ENCODE measurements around the gene PRR20G. TPM values are rescaled to one million over a fixed set of nuclear protein-coding genes. Genes with fewer than 3 reads are reported as not detected.
A peak's percentile ranks its signal among the peaks of the same experiment; 100 is the strongest.

Gene PRR20G
- total RNA-seq, 2 experiments from 2014 or later = not detected

DNA sequence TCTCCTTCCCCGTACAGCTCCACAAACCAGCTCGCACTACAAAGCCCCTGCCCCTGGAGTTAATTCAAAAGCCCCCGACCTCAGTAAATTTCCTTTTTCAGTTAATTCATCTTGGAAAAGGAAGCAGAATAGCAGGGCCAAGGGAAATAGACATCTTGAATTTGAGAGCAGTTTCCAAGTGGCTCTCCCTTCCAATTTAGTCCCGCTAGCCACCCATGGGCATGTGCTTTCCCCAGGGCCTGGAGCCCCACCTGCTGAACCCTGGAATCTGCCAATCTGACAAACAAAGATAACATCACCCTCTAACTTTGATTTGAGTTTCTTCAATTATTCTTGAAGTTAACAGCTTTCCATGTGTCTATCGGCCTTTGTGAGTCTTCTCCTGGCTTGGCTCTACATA lies 31.7 kb downstream of the PRR20G start:
- TF ChIP-seq, protein P1, sequence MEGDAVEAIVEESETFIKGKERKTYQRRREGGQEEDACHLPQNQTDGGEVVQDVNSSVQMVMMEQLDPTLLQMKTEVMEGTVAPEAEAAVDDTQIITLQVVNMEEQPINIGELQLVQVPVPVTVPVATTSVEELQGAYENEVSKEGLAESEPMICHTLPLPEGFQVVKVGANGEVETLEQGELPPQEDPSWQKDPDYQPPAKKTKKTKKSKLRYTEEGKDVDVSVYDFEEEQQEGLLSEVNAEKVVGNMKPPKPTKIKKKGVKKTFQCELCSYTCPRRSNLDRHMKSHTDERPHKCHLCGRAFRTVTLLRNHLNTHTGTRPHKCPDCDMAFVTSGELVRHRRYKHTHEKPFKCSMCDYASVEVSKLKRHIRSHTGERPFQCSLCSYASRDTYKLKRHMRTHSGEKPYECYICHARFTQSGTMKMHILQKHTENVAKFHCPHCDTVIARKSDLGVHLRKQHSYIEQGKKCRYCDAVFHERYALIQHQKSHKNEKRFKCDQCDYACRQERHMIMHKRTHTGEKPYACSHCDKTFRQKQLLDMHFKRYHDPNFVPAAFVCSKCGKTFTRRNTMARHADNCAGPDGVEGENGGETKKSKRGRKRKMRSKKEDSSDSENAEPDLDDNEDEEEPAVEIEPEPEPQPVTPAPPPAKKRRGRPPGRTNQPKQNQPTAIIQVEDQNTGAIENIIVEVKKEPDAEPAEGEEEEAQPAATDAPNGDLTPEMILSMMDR (conservative IDR thresholded peaks at IDR 0.05; ENCODE audit: low read length) = no peak
- no peak for TF ChIP-seq EZH2phosphoT487 (IDR thresholded peaks at IDR 0.05; ENCODE audit: borderline replicate concordance, low read depth, low read length)
- no peaks in the 10 kb centered on the region for H3K4me1 ChIP-seq (ENCODE audit: insufficient read depth, low read length, poor library complexity, severe bottlenecking)
- POLR2A ChIA-PET = interaction anchor here (0.7 kb wide), 1 partner anchor 16 kb away, joined by 3 read pairs; no protein-coding TSS in a partner anchor
- peaks cover 2% of the 10 kb centered on the region for H3K9me3 ChIP-seq (ENCODE audit: low read length)
- BruUV-seq (replicated peaks) = no TSS peak
- H3K79me2 ChIP-seq (ENCODE audit: insufficient read depth, low read depth, low read length) = no peaks in the 10 kb centered on the region
- H3K27ac ChIP-seq (ENCODE audit: low read depth, low read length, poor library complexity, severe bottlenecking) = no peak overlapping the region
- no peak for DNase-seq (ENCODE audit: low spot score)
- intact Hi-C loops (cut with micrococcal nuclease; ENCODE audit: unreplicated experiment) = no loop called here
- no peak overlapping the region for H3K4me3 ChIP-seq (ENCODE audit: low read depth, low read length, poor library complexity, severe bottlenecking)
- CTCF ChIA-PET (ENCODE audit: unreplicated experiment) = no interaction called here
- H3K36me3 ChIP-seq (ENCODE audit: insufficient read depth, low read length) = no peaks in the 10 kb centered on the region
- no peak overlapping the region for H3K4me2 ChIP-seq (ENCODE audit: low read length)
- no peaks in the 10 kb centered on the region for H3K9me2 ChIP-seq (ENCODE audit: insufficient read depth, low read length)
- H4K20me1 ChIP-seq (ENCODE audit: insufficient read depth, low read length) = no peaks in the 10 kb centered on the region
- H2AFZ ChIP-seq (ENCODE audit: low read length) = no peak overlapping the region

- H2AFZ ChIP-seq (ENCODE audit: low read length) = no peak overlapping the region
- TF ChIP-seq, protein P1 (conservative IDR thresholded peaks at IDR 0.05; ENCODE audit: low read length) = no peak
- TF ChIP-seq EZH2phosphoT487 (IDR thresholded peaks at IDR 0.05; ENCODE audit: borderline replicate concordance, low read depth, low read length) = no peak
- no peaks in the 10 kb centered on the region for H3K36me3 ChIP-seq (ENCODE audit: insufficient read depth, low read length)
- no peak overlapping the region for H3K4me2 ChIP-seq (ENCODE audit: low read length)
- H3K9me3 ChIP-seq (ENCODE audit: low read length) = peaks cover 8% of the 10 kb centered on the region
- no peak overlapping the region for H3K4me3 ChIP-seq (ENCODE audit: low read depth, low read length, poor library complexity, severe bottlenecking)
- POLR2A ChIA-PET = no interaction called here
- H4K20me1 ChIP-seq (ENCODE audit: insufficient read depth, low read length) = no peaks in the 10 kb centered on the region
- no TSS peak for BruUV-seq (replicated peaks)
- no peak overlapping the region for H3K27ac ChIP-seq (ENCODE audit: low read depth, low read length, poor library complexity, severe bottlenecking)
- H3K79me2 ChIP-seq (ENCODE audit: insufficient read depth, low read depth, low read length) = no peaks in the 10 kb centered on the region
- intact Hi-C loops (cut with micrococcal nuclease; ENCODE audit: unreplicated experiment) = no loop called here
- H3K4me1 ChIP-seq (ENCODE audit: insufficient read depth, low read length, poor library complexity, severe bottlenecking) = no peaks in the 10 kb centered on the region
- H3K9me2 ChIP-seq (ENCODE audit: insufficient read depth, low read length) = no peaks in the 10 kb centered on the region
- DNase-seq (ENCODE audit: low spot score) = no peak
- CTCF ChIA-PET (ENCODE audit: unreplicated experiment) = no interaction called here
These were observed 32.3 kb downstream of the PRR20G start for GRCh38 chr3:127255516-127255915.

DNA sequence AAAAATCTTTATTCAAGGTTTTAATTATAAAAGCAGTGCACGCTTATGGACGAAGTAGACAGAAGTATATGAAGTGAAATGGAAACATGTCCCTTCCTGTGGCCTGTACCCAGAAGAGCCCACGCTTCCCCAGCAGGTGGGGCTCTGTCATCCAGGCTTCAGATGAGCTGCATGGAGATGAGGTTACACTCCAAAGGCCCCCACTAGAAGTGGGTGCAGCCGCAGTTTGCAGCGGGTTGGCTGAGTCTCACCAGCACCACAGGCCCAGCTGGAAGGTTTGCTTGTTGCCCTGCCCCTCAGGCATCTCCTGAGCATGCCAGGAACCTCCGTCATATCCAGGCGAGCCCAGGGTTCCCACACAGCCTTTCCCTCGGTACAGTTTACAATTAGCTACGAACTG lies 33.1 kb downstream of the PRR20G start:
- intact Hi-C loops (cut with micrococcal nuclease; ENCODE audit: unreplicated experiment) = no loop called here
- no peaks in the 10 kb centered on the region for H3K36me3 ChIP-seq (ENCODE audit: insufficient read depth, low read length)
- H2AFZ ChIP-seq (ENCODE audit: low read length) = no peak overlapping the region
- no peak overlapping the region for H3K4me3 ChIP-seq (ENCODE audit: low read depth, low read length, poor library complexity, severe bottlenecking)
- no TSS peak for BruUV-seq (replicated peaks)
- no peaks in the 10 kb centered on the region for H3K79me2 ChIP-seq (ENCODE audit: insufficient read depth, low read depth, low read length)
- no peak overlapping the region for H3K27ac ChIP-seq (ENCODE audit: low read depth, low read length, poor library complexity, severe bottlenecking)
- H3K9me3 ChIP-seq (ENCODE audit: low read length) = peaks cover 13% of the 10 kb centered on the region
- no peaks in the 10 kb centered on the region for H3K4me1 ChIP-seq (ENCODE audit: insufficient read depth, low read length, poor library complexity, severe bottlenecking)
- TF ChIP-seq, protein P1 (conservative IDR thresholded peaks at IDR 0.05; ENCODE audit: low read length) = peak; percentile 43
- no peak for TF ChIP-seq EZH2phosphoT487 (IDR thresholded peaks at IDR 0.05; ENCODE audit: borderline replicate concordance, low read depth, low read length)
- no peak overlapping the region for H3K4me2 ChIP-seq (ENCODE audit: low read length)
- peak; percentile 1 for DNase-seq (ENCODE audit: low spot score)
- no peaks in the 10 kb centered on the region for H3K9me2 ChIP-seq (ENCODE audit: insufficient read depth, low read length)
- ChIA-PET CTCF (ENCODE audit: unreplicated experiment) (no interaction called here), POLR2A (no interaction called here)
- H4K20me1 ChIP-seq (ENCODE audit: insufficient read depth, low read length) = no peaks in the 10 kb centered on the region
